KOPT-K1 (cell line): ENCODE measurements around the gene CALY.
"Not testable (repeated sequence)": the region's sequence is repeated elsewhere in the genome, so short reads cannot be mapped to it uniquely, and the experiment has no call there.

Experiments used
- H3K27ac ChIP-seq: fragments of 200-600 bp; sonication (generic); 2 replicates; pipeline ENCODE4 v1.5.1; 2016; ENCODE audit warnings: antibody characterized with exemption, mild to moderate bottlenecking, low read depth, low read length; ENCODE audit not compliant: poor library complexity, severe bottlenecking
- H3K36me3 ChIP-seq: fragments of 200-600 bp; sonication (generic); 2 replicates; pipeline ENCODE4 v1.5.1; 2017; ENCODE audit warnings: antibody characterized with exemption, mild to moderate bottlenecking, low read length, moderate library complexity; ENCODE audit not compliant: insufficient read depth
- H3K9me3 ChIP-seq: fragments of 200-600 bp; sonication (generic); 2 replicates; pipeline ENCODE4 v1.5.1; 2017; ENCODE audit warnings: antibody characterized with exemption, low read length, mild to moderate bottlenecking; ENCODE audit not compliant: insufficient read depth, poor library complexity, severe bottlenecking

The CALY gene

DNA sequence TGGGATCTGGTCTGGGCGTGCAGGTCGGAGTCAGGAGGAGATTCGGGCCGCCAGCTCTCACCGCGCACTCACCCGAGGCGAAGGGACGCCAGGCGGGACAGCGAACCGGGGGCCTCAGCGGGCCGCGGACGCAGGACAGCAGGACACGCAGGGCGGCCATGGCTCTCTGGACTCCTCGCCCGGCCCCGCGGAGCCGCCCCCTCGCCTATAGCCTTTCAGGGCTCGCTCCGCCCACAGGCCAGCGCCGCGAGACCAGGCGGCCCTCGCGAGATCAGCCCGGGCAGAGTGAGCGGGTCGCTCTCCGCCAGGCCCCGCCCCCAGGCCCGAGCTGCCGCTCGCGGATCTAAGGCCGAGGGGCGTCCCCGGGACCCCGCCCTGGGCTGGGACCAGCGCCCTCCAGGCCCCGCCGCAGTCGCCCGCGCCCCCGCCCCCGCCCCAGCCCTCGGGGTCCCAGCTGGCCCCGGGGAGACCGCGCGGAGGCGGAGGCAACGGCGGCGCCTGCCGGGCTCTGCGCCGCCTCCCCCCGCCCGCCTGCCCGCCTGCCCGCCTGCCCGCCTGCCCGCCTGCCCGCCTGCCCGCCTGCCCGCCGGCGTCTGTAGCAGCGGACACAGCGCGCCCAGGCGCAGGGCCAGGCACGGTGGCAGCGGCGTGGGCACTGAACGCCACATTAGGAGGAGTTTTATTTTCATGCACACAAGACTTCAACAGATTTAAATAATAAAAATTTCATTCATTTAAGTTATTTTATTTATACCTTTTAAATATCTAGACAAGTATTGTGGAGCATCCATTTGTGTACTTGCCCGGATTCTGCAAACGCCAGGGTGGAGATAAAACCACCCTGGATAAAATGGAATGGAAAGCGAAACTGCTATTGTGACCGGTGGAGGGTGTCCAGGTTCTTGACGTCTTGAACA lies 36.7 kb upstream of the CALY start, which contains the start of gene ECHS1:
ECHS1 (minus strand) TSS at position 181 of the 917 bp plus-strand sequence; CDS start at position 160, 21 bp downstream.
- H3K9me3 ChIP-seq: no peaks in the 10 kb centered on the region
- H3K27ac ChIP-seq: peak within 1 kb of the TSS; percentile 57
- H3K36me3 ChIP-seq: peaks cover 19% of the 10 kb centered on the region

DNA sequence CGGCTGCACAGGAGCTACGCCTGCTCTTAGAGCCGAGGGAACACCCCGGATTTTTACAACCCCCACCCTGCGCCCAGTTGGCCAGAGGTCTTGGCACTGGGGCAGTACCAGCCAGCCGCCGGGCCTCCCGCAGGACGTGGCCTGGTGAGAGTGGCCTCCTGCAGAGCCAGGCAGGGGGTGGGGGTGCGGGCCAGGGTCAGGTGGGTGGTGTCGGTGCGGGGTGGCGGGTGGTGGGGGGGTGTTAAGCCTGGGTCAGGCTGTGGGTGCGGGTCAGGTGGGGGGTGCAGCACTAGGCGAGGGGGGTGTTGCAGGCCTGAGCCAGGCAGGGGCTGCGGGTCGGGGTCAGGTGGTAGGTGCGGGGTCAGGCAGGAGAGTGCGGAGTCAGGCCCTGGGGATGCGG lies 35.8 kb upstream of the CALY start:
- H3K27ac ChIP-seq: no peak overlapping the region
- H3K36me3 ChIP-seq: peaks cover 25% of the 10 kb centered on the region
- H3K9me3 ChIP-seq: no peaks in the 10 kb centered on the region

DNA sequence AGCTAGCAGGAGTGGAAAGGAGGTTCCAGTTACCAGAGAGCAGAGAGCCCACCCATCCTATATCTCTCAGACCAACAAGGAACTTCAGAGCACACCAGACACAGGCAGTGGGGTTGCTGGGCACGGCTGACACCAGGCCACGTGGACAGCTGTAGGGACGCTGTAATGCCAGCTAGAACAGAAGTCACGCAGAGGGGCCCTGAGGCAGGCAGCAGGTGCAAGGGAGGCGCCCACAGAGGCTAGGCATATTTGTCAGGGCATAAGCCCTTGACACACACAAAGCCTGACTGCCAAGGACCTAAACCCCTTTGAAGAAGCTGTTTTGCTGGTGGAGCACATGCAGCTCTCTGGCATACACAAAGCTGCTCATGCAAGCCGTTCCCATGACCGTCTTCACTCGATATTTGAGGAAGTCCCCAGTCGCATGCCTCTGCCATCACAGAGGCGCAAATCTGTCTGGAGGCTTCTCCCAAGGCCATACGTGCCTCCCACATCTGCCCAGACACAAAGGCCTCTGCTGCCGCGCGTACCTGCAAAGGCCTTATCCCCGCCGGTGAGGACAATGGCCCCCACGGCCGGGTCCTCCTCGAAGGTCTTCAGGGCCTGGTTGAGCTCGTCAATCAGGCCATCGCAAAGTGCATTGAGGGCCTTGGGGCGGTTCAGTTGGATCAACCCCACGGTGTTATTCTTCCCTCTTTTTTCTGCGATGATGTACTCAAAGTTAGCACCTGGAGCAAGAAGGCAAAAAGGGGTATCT lies 33.5 kb upstream of the CALY start:
- H3K27ac ChIP-seq: no peak overlapping the region
- H3K9me3 ChIP-seq: no peaks in the 10 kb centered on the region
- H3K36me3 ChIP-seq: peaks cover 43% of the 10 kb centered on the region

DNA sequence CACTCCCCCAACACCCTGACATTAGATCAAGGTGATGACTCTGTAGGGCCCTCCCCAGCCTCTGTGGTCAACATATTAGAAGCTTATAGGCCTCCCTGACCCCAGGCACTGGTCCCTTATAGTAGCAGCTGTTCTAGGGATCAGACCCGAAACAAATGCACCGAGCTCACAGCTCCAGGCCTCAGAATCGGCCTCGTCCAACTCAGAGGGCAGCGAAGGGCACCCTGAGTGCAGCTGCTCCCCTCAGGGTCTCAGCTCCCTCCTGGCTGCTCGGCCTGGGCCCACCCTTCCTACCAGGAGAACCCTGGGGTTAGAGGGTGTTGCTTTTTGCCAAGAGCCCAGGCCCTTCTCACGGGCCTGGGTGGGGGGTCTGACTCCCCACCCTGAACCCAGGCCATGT lies 31.5 kb upstream of the CALY start:
- H3K36me3 ChIP-seq: peaks cover 55% of the 10 kb centered on the region
- H3K9me3 ChIP-seq: no peaks in the 10 kb centered on the region
- no peak overlapping the region for H3K27ac ChIP-seq

DNA sequence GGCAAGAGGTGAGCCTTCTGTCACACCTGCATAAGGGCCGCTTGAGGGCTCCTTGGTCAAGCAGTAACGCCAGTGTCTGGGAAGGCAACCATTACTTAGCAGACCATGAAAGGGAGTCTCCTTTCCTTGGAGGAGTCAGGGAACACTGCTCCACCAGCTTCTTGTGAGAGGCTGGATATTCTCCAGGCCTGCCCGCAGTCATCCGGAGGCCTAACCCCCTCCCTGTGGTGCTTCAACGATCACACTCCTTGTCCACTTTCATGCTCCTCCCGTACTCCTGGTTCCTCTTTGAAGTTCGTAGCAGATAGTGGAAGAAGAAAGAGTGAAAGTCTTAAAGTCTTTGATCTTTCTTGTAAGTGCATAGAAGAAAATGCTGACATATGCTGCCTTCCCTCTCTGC lies 30.8 kb upstream of the CALY start:
- not testable (repeated sequence) for H3K9me3 ChIP-seq, H3K27ac ChIP-seq
- H3K36me3 ChIP-seq: peaks cover 62% of the 10 kb centered on the region

DNA sequence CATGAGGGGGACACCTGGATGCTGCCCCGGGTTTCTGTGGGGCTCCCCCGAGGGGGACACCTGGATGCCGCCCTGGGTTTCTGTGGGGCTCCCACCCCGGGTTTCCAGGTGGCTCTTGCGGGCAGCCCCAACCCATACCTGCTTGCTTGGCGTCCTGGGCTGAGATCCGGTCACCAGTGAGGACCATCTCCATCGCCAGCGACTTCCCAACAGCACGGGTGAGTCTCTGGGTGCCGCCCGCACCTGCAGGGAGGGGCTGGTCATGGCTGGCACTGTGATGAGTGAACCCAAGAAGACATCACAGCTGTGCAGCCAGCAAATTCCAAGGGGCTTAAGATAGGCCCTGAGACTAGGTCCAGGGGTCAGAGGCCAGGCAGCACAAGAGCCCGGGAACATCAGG lies 30.1 kb upstream of the CALY start:
- no peaks in the 10 kb centered on the region for H3K9me3 ChIP-seq
- peaks cover 69% of the 10 kb centered on the region for H3K36me3 ChIP-seq
- no peak overlapping the region for H3K27ac ChIP-seq

DNA sequence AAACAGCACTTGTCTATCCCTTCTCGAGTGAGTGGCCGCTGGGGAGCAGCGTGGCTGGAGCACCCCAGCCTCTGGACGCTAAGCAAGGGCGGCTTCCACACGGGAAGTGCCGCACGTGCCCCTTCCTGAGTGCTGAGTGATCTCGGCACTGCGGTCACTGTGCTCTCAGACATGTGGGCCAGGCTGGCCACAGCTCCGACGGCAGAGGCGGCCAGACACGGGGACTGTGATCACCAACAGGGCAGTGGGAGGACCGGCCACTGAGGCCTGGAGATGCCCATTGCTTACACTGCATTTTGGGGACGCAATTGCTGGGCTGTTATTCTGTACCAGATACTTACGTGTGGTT lies 29.4 kb upstream of the CALY start:
- Histone ChIP-seq H3K27ac (no peak overlapping the region), H3K9me3 (no peaks in the 10 kb centered on the region), H3K36me3 (peaks cover 71% of the 10 kb centered on the region)

DNA sequence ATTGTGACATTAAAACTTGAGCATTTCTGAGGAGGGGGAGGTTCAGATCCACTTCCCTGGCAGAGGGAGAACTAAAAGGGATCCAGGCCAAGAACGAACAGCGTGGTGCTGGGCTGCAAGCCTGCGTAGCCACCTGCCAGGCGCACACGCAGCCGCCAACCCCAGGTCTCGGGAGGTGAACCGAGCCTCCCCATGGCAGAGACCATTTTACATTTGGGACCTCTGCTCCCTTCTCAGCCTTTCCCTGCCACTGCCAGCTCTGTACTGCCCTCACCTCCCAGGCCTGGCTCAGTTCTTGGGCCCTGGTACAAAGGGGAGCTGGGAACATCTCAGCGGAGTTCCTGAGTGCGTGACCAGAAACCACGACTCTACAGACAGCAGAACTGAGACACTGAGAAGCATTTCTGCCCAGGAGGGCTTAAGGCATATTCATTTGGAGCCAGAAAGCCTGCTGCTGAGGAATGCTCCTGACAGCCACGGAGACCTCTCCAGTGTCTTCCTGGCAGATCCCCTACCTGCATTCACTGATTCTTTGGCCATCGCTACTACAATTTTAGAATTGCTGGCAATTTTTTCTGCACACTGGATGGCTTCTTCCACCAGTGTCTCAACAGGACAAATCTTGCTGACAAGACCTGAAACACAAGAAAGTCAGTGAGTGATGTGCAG lies 28.9 kb upstream of the CALY start:
- Histone ChIP-seq H3K27ac (no peak overlapping the region), H3K9me3 (no peaks in the 10 kb centered on the region), H3K36me3 (peaks cover 71% of the 10 kb centered on the region)

DNA sequence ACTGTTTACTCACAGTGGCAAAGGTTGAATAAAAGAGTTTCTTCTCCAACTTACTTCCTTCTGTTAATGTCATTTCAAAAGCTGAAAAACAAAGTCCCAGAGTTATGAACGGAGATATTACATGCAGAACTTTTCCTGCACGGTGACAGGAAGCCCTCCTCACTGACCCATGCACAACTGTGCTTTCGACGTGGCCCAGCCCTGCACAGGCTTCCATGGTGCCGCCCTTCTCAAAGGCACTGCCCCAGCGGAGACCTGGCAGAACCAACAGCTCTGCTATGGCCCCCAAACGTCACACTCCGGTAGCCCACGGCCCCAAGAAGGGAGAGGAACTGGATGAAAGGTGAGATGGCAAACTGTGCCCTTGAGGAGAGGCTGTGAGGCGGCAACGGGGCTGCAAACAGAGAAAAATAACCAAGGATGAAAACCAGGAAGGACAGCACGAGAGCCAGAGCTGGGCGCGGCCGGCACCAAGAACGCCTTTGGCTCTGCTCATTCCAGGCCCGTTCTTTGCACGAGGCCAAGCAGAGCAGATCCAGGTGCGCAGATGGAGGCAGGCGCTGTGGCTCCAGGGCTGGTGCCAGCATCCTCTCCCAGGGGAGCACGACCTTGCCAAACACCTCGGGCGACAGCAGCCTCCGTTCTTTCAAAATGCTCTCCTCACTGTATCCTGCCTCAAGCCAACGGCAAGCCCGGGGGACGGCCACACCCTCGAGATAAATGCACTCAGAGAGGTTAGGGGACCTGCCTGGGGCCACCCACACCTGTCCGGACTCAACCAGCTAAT lies 28.1 kb upstream of the CALY start:
- Histone ChIP-seq H3K36me3 (peaks cover 66% of the 10 kb centered on the region), H3K27ac (no peak overlapping the region), H3K9me3 (no peaks in the 10 kb centered on the region)

DNA sequence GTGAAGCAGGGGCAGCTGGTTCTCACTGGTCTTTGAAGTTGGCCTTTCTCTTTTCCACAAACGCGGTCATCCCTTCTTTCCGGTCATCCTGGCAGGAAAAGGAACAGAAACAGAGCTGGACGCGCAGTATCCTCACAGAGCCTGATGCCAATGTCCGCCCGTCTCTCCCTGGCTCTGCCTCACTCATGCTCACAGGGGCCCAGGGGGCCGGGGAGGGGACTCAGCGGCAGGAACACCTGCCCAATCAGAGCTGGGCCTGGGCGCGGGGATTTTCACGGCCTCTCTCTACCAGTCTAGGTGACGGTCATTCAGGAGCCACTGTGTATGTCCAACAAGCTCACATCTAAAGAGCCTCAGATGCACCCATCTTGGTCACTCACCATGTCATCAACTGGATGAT lies 26.1 kb upstream of the CALY start:
- Histone ChIP-seq H3K9me3 (no peaks in the 10 kb centered on the region), H3K36me3 (peaks cover 46% of the 10 kb centered on the region; the same call in 1 of the 2 replicates), H3K27ac (no peak overlapping the region)

DNA sequence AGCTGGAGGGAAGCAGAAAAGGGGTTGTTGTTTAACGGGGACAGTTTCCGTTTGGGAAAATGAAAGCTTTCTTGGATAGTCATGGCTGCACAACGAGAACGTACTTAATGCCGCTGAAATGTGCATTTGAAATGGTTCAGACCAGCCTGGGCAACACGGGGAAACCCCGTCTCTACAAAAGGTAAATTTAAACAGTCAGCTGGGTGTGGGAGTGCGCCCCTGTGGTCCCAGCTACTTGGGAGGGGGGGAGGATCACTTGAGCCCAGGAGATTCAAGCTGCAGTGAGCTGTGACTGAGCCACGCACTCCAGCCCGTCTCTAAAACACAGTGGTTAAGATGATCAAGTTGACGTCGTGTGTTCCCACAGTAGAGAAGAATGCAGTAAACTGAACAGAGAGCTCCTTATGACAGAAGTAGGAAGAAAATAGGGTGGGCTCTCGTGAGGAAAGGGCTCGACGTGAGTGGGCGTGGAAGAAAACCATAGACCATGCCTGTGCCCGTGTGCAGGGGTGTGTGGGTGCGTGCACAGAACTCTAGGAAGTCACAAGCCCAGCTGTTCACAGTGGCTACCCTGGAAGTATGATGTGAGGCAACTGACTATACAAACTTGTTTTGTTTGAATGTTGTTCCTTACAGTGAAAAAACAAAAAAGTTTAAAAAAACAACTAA lies 25.2 kb upstream of the CALY start:
- H3K27ac ChIP-seq: no peak overlapping the region
- H3K36me3 ChIP-seq: peaks cover 45% of the 10 kb centered on the region; the same call in 1 of the 2 replicates
- no peaks in the 10 kb centered on the region for H3K9me3 ChIP-seq

DNA sequence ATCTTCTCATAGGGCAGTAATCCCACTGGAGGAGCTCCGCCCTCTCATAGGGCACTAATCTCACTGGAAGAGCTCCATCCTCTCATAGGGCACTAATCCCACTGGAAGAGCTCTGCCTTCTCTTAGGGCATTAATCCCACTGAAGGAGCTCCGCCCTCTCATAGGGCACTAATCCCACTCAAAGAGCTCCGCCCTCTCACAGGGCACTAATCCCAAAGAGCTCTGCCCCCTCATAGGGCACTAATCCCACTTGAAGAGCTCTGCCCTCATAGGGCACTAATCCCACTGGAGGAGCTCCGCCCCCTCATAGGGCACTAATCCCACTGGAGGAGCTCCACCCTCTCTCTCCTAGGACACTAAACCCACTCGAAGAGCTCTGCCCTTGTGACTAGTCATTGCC lies 24.5 kb upstream of the CALY start:
- H3K36me3 ChIP-seq: peaks cover 38% of the 10 kb centered on the region; the same call in 1 of the 2 replicates
- no peak overlapping the region for H3K27ac ChIP-seq
- H3K9me3 ChIP-seq: no peaks in the 10 kb centered on the region

DNA sequence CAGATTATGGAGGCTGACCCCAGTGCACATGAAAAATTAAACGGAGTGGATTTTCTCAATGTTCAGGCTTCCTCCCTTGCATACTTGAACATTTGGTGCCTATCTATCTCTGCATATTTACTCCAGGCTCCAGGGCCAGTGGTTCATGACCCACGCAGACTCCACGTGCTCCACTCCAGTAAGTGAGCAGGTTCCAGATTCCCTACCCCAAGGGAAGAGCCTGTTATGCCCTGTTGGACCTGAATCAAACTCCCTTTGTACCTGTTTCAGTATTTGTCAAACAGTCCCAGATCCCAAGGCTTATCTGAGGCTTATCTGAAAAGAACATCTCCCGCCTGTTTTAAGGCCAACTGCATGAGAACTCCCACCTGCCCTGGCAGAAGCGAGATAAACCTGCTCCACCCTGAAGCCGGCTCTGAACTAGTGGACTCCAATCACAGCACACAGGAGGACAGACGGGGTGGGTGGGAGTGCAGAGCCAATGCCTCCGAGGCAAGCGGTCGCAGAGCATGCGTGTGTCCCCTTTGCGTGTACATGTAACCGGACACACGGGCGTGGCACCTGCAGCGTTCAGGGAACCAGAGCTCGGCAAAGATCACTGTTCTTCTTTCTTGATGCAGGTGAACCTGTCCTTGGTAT lies 23.4 kb upstream of the CALY start:
- no peak overlapping the region for H3K27ac ChIP-seq
- H3K9me3 ChIP-seq: no peaks in the 10 kb centered on the region
- H3K36me3 ChIP-seq: peaks cover 27% of the 10 kb centered on the region; the same call in 1 of the 2 replicates

DNA sequence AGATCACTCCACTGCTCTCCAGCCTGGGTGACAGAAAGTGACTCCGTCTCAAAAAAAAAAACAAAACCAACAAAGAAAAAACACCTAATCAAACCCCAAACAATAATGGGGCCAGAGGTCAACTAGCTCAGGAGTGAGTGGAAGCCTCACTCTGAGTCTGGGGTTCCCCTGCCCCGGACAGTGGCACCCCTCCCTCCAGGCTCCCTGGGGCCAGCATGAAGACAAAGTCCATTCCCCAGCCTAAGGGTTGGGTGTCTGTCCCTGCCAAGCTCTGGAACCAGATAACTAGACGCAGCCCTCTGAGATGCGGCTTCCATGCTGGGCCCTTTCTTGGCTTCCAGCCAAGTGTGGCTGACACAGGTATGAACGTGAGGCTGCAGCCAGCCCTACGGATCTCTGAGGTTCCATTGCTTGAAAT lies 22.9 kb upstream of the CALY start:
- no peak overlapping the region for H3K27ac ChIP-seq
- no peaks in the 10 kb centered on the region for H3K9me3 ChIP-seq
- H3K36me3 ChIP-seq: peaks cover 22% of the 10 kb centered on the region; the same call in 1 of the 2 replicates
